ENCODE data around the gene RALGAPA2.

RALGAPA2 gene

DNA sequence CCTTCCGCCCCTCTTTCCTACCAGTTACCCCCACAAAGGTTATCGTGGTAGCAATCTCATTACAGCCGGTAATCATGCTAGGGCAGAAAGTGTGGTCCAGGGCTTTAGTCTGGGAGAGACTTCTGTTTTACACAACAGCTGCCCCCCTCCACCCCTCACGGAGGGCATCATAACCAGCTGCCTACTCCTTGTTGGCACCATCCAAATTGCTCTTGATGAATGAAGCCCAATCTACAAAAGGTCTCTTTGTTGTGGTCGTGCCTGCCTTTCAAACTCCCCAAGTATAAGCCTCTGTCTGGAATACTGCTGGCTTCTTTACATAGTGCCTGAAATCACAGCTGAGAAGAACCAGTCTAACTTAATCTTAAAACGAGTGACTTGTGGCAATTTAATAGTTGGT lies 186.7 kb downstream of the RALGAPA2 start:
- H3K36me3 ChIP-seq (ENCODE audit: control insufficient read depth, insufficient read depth, low read length), result no peaks in the 10 kb centered on the region
- no peaks in the 10 kb centered on the region for H3K27me3 ChIP-seq (ENCODE audit: control insufficient read depth, insufficient read depth, low read length)
- H3K4me1 ChIP-seq (ENCODE audit: control insufficient read depth, insufficient read depth, low read length), result no peaks in the 10 kb centered on the region
- no peak overlapping the region for H3K27ac ChIP-seq (ENCODE audit: low read length)
- no peaks in the 10 kb centered on the region for H3K9me3 ChIP-seq (ENCODE audit: control insufficient read depth, insufficient read depth, low read length)
- WGBS (ENCODE audit: insufficient coverage, insufficient read length), result no CpG with 5 or more reads among the region's 6 CpGs
- DNase-seq (ENCODE audit: low read depth, low spot score), result no peak
- no peak overlapping the region for H3K4me3 ChIP-seq (ENCODE audit: low read length)

DNA sequence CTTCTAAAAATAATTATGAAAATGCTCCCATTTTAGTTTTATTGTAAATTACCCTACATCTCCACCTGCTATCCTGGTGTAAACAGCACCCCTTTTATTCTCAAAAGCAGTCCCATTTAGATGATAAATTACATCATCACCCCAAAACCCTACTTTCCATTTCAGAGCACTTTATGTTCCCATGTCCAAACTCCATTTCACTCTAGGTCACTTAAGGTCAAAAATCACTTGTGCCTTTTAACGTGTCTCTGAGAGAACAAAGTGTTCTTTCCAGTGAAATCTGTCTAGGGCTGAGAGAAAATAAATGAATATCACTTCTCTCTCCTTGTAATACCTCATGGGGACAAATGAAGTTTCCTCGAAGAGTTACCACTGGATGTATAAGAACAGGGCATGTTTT lies 187.2 kb downstream of the RALGAPA2 start:
- Histone ChIP-seq H3K27ac (ENCODE audit: low read length) (no peak overlapping the region), H3K36me3 (ENCODE audit: control insufficient read depth, insufficient read depth, low read length) (no peaks in the 10 kb centered on the region), H3K4me3 (ENCODE audit: low read length) (no peak overlapping the region), H3K4me1 (ENCODE audit: control insufficient read depth, insufficient read depth, low read length) (no peaks in the 10 kb centered on the region), H3K27me3 (ENCODE audit: control insufficient read depth, insufficient read depth, low read length) (no peaks in the 10 kb centered on the region), H3K9me3 (ENCODE audit: control insufficient read depth, insufficient read depth, low read length) (no peaks in the 10 kb centered on the region)
- no peak for DNase-seq (ENCODE audit: low read depth, low spot score)
- no CpG with 5 or more reads among the region's 2 CpGs for WGBS (ENCODE audit: insufficient coverage, insufficient read length)

DNA sequence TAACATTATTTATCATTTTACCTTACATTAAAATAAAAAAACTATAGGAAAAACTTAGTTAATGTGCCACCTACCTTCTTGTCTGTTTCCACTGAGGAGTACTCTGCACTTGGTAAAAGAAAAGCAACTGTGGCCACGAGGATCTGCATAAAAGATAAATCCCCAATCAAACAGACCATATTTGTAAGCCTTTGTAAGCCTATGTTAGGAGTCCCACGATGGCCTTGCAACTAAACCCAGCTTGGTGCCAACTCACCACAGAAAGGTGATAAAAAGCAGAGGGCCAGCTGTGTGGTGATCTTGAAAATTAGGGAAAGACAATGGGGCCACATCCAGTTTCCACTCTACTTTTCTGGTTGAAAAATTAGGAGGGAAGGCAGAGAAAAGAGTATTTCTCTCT lies 187.7 kb downstream of the RALGAPA2 start:
- Histone ChIP-seq H3K4me1 (ENCODE audit: control insufficient read depth, insufficient read depth, low read length) (no peaks in the 10 kb centered on the region), H3K27me3 (ENCODE audit: control insufficient read depth, insufficient read depth, low read length) (no peaks in the 10 kb centered on the region), H3K36me3 (ENCODE audit: control insufficient read depth, insufficient read depth, low read length) (no peaks in the 10 kb centered on the region), H3K4me3 (ENCODE audit: low read length) (no peak overlapping the region), H3K27ac (ENCODE audit: low read length) (no peak overlapping the region), H3K9me3 (ENCODE audit: control insufficient read depth, insufficient read depth, low read length) (no peaks in the 10 kb centered on the region)
- DNase-seq (ENCODE audit: low read depth, low spot score), result no peak
- no CpG with 5 or more reads among the region's 2 CpGs for WGBS (ENCODE audit: insufficient coverage, insufficient read length)

DNA sequence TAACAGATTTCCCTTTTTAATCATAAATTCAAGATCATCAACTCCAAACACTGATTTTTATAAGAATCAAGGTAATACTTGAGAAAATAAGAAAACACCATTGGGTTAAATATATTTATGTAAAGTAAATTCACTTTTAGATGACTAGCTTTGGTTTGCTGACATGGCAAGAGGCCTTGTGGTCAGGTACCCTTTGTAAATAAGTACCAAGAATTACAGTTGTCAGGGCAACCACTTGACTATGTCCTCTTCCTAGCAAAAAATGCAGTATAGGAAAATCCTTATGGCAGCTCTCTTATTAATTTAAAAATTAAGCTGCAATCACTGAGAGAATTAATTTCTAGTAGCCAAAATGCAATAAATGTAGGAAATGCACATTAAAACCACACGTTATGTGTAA lies 190.7 kb downstream of the RALGAPA2 start:
- no CpG with 5 or more reads among the region's 1 CpG for whole genome bisulfite sequencing (ENCODE audit: insufficient coverage, insufficient read length)
- Histone ChIP-seq H3K9me3 (ENCODE audit: control insufficient read depth, insufficient read depth, low read length) (no peaks in the 10 kb centered on the region), H3K4me3 (ENCODE audit: low read length) (no peak overlapping the region), H3K36me3 (ENCODE audit: control insufficient read depth, insufficient read depth, low read length) (no peaks in the 10 kb centered on the region), H3K27me3 (ENCODE audit: control insufficient read depth, insufficient read depth, low read length) (no peaks in the 10 kb centered on the region), H3K27ac (ENCODE audit: low read length) (no peak overlapping the region), H3K4me1 (ENCODE audit: control insufficient read depth, insufficient read depth, low read length) (no peaks in the 10 kb centered on the region)
- no peak for DNase-seq (ENCODE audit: low read depth, low spot score)

DNA sequence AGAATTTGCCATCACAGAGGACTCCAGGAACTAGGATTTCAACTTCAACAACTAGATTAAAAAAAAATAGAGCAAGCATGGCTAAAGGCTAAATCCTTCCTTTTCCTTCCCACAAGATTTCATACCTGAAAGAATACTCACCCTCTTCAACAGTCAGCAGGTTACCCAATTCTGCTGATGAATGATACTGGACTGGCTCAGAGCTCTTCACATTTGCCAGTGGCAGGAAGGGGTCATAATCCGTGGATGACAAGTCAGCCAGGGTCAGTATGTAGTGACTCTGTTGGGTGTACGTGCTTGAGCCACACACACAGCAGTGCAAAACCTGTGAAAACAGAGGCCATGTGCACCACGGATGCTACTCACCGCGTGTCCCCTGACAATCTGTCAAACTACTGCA lies 191.7 kb downstream of the RALGAPA2 start:
- Histone ChIP-seq H3K27me3 (ENCODE audit: control insufficient read depth, insufficient read depth, low read length) (no peaks in the 10 kb centered on the region), H3K4me3 (ENCODE audit: low read length) (no peak overlapping the region), H3K4me1 (ENCODE audit: control insufficient read depth, insufficient read depth, low read length) (no peaks in the 10 kb centered on the region), H3K9me3 (ENCODE audit: control insufficient read depth, insufficient read depth, low read length) (no peaks in the 10 kb centered on the region), H3K36me3 (ENCODE audit: control insufficient read depth, insufficient read depth, low read length) (no peaks in the 10 kb centered on the region), H3K27ac (ENCODE audit: low read length) (no peak overlapping the region)
- WGBS (ENCODE audit: insufficient coverage, insufficient read length), result no CpG with 5 or more reads among the region's 5 CpGs
- DNase-seq (ENCODE audit: low read depth, low spot score), result no peak

DNA sequence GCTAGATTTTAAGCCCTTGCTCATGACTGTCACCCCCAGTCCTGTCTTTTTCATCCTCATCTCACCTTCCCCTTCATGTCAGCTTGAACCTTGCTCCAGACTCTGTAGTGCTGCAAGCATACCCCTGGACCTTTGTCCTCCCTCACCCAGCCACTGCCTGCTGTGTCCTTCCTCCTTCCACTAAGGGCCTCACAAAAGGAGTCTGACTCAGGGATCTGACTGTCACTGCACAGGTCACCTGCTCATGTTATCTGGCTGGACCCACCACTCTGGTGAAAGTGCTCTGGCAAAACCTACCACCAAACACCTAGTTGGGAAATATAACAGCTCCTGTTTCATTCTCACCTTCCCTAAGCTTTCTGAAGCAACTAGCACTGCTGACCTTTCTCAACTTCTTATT lies 193.2 kb downstream of the RALGAPA2 start:
- Histone ChIP-seq H3K27me3 (ENCODE audit: control insufficient read depth, insufficient read depth, low read length) (no peaks in the 10 kb centered on the region), H3K36me3 (ENCODE audit: control insufficient read depth, insufficient read depth, low read length) (no peaks in the 10 kb centered on the region; the same call in 1 of the 2 replicates), H3K27ac (ENCODE audit: low read length) (no peak overlapping the region), H3K4me3 (ENCODE audit: low read length) (no peak overlapping the region), H3K9me3 (ENCODE audit: control insufficient read depth, insufficient read depth, low read length) (0 out of 2 replicates have a peak, but pooled peaks cover 1% of the 10 kb centered on the region), H3K4me1 (ENCODE audit: control insufficient read depth, insufficient read depth, low read length) (no peaks in the 10 kb centered on the region)
- no peak for DNase-seq (ENCODE audit: low read depth, low spot score)

DNA sequence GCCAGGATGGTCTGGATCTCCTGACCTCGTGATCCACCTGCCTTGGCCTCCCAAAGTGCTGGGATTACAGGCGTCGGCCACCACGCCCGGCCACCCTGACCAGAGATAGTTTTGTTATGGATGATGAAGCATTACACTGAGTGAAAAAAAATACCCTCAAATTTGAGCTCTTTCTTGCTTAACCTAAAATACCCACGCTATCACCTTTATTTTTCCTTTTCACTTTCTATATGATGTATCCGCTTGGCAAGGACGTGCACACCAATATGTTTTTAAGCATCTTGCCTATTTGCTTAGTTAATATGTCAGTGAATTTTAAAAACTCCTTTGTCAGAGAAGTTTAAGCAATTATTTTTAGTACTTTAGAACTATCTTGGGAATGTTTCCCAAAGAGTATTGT lies 194.2 kb downstream of the RALGAPA2 start:
- Histone ChIP-seq H3K36me3 (ENCODE audit: control insufficient read depth, insufficient read depth, low read length) (peaks cover 7% of the 10 kb centered on the region; the same call in 1 of the 2 replicates), H3K27me3 (ENCODE audit: control insufficient read depth, insufficient read depth, low read length) (no peaks in the 10 kb centered on the region), H3K4me1 (ENCODE audit: control insufficient read depth, insufficient read depth, low read length) (no peaks in the 10 kb centered on the region), H3K27ac (ENCODE audit: low read length) (no peak overlapping the region), H3K9me3 (ENCODE audit: control insufficient read depth, insufficient read depth, low read length) (0 out of 2 replicates have a peak, but pooled peaks cover 2% of the 10 kb centered on the region), H3K4me3 (ENCODE audit: low read length) (no peak overlapping the region)
- 100% methylated on average over 2 of the region's 8 CpGs for WGBS (ENCODE audit: insufficient coverage, insufficient read length)
- DNase-seq (ENCODE audit: low read depth, low spot score), result no peak

DNA sequence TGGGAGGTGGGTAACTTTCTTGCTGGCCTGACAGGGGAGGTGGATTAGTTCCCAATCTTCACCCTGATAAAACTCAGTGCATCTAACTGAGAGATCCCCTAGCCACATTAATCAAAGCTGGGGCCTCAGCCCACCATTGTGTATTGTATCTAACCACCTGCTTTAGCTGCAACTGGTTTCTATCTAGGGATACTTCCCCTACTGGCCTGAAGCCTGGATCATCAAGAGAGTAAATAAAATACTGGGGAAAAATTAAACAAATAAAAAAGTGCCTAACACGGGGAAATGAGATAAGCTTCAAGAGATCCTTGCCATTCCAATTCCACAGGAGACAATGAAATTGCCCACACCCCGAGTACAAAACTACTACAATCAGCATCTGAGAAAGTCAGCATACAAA lies 195.1 kb downstream of the RALGAPA2 start:
- no peaks in the 10 kb centered on the region for H3K27me3 ChIP-seq (ENCODE audit: control insufficient read depth, insufficient read depth, low read length)
- H3K36me3 ChIP-seq (ENCODE audit: control insufficient read depth, insufficient read depth, low read length), result peaks cover 12% of the 10 kb centered on the region; the same call in 1 of the 2 replicates
- WGBS (ENCODE audit: insufficient coverage, insufficient read length), result no CpG with 5 or more reads among the region's 2 CpGs
- H3K4me1 ChIP-seq (ENCODE audit: control insufficient read depth, insufficient read depth, low read length), result no peaks in the 10 kb centered on the region
- no peak for DNase-seq (ENCODE audit: low read depth, low spot score)
- 0 out of 2 replicates have a peak, but pooled peaks cover 2% of the 10 kb centered on the region for H3K9me3 ChIP-seq (ENCODE audit: control insufficient read depth, insufficient read depth, low read length)
- no peak overlapping the region for H3K4me3 ChIP-seq (ENCODE audit: low read length)
- H3K27ac ChIP-seq (ENCODE audit: low read length), result no peak overlapping the region

DNA sequence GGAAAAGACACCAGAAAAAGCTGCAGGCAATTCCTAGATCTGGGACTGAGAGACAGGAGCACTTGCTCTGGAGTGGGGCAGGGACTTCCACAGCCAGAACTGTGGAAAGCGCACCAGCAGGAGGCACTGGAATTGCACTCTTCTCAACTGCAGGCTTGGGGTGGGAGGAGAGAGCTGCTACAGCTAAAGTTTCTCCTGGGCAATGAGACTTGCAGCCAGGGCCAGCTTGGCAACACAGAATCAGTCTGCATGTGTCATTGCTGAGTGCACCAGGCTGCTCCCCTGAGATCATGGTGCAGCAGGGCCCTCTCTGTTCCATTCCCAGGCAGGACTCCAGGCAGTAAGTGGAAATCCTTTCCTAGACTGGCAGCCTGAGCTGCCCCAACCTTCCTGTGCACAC lies 198.7 kb downstream of the RALGAPA2 start:
- Histone ChIP-seq H3K36me3 (ENCODE audit: control insufficient read depth, insufficient read depth, low read length) (peaks cover 12% of the 10 kb centered on the region; the same call in 1 of the 2 replicates), H3K27ac (ENCODE audit: low read length) (no peak overlapping the region), H3K4me3 (ENCODE audit: low read length) (no peak overlapping the region), H3K9me3 (ENCODE audit: control insufficient read depth, insufficient read depth, low read length) (0 out of 2 replicates have a peak, but pooled peaks cover 2% of the 10 kb centered on the region), H3K4me1 (ENCODE audit: control insufficient read depth, insufficient read depth, low read length) (no peaks in the 10 kb centered on the region), H3K27me3 (ENCODE audit: control insufficient read depth, insufficient read depth, low read length) (no peaks in the 10 kb centered on the region)
- WGBS (ENCODE audit: insufficient coverage, insufficient read length), result no CpG with 5 or more reads among the region's 1 CpG
- DNase-seq (ENCODE audit: low read depth, low spot score), result no peak

DNA sequence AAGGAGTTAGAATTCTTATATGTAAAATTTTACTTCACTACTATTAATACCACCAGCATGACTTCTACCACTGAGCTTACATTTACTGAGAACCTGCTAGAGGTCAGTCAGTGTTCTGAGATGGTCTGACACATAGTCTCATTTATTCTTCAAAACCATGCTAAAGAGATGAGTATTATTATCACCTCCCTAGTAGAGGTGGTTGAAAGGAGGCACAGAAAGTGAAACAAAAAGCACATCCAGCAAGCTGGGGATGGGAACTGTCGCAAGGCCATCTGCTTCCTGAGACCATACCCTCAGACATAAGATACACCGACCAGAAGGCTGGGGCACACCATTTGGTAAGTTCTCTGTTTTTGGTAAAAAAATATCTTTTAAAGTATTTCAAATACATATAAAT lies 206.9 kb downstream of the RALGAPA2 start:
- Histone ChIP-seq H3K9me3 (ENCODE audit: control insufficient read depth, insufficient read depth, low read length) (no peaks in the 10 kb centered on the region), H3K27me3 (ENCODE audit: control insufficient read depth, insufficient read depth, low read length) (no peaks in the 10 kb centered on the region), H3K4me3 (ENCODE audit: low read length) (no peak overlapping the region), H3K27ac (ENCODE audit: low read length) (no peak overlapping the region), H3K36me3 (ENCODE audit: control insufficient read depth, insufficient read depth, low read length) (no peaks in the 10 kb centered on the region), H3K4me1 (ENCODE audit: control insufficient read depth, insufficient read depth, low read length) (no peaks in the 10 kb centered on the region)
- no CpG with 5 or more reads among the region's 2 CpGs for WGBS (ENCODE audit: insufficient coverage, insufficient read length)
- DNase-seq (ENCODE audit: low read depth, low spot score), result no peak

DNA sequence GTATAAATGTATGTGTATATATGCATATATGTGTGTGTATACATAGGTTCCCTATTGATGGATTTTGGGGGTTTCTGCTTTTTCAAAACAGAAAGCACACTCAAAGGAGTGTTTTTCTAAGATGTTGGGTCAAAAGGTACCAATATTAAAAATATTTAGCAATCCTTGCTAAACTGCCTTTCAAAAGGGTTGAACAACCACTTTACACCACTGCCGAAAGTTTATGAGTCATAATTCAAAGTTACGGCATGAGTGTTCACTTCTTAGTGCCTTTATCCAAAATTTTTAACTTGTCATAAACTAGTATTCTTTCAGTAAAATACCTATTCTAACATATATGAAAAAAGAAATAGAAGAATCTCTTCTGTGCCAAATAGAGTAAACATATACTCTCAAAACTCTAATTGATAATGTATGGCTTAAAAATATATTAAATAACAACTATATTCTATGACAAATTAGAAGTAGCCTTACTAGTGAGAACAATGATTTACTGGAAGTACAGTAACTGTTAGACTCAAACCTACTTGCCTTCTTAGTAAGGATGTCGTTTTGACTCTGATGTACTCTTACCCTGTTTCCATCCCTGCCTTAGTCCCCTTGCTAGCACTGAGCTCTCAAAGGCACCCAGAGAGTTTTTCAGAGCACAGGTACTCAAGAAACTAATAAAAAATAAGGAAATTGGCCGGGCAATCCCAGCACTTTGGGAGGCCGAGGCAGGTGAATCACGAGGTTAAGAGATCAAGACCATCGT lies 208.5 kb downstream of the RALGAPA2 start:
- Histone ChIP-seq H3K36me3 (ENCODE audit: control insufficient read depth, insufficient read depth, low read length) (no peaks in the 10 kb centered on the region), H3K27me3 (ENCODE audit: control insufficient read depth, insufficient read depth, low read length) (no peaks in the 10 kb centered on the region), H3K4me1 (ENCODE audit: control insufficient read depth, insufficient read depth, low read length) (no peaks in the 10 kb centered on the region), H3K27ac (ENCODE audit: low read length) (no peak overlapping the region), H3K9me3 (ENCODE audit: control insufficient read depth, insufficient read depth, low read length) (no peaks in the 10 kb centered on the region), H3K4me3 (ENCODE audit: low read length) (no peak overlapping the region)
- no CpG with 5 or more reads among the region's 7 CpGs for WGBS (ENCODE audit: insufficient coverage, insufficient read length)
- no peak for DNase-seq (ENCODE audit: low read depth, low spot score)
